ENCODE measurements around the gene EXD2.

DNA sequence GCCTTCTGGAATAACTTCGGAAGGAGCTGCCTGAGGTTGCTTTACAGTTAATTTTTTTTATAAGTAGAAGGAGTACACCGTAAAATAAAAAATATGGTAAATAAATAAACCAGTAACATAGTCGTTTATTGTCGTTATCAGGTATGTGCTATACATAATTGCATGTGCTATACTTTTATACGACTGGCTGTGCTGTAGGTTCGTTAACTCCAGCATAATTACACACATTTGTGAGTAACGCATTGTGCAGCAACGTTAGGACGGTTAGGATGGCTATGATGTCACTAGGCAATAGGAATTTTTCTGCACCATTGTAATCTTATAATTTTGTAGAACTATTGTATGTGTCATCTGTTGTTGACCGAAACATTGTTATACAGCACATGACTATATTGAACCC is 8.5 kb downstream of the EXD2 start:
- TF ChIP-seq CTCF (IDR thresholded peaks at IDR 0.05) (no peak), POLR2A (IDR thresholded peaks at IDR 0.05) (no peak)
